Coronary artery (tissue), 2 donors: ENCODE data around the gene TGFB1I1.
"Not testable (repeated sequence)": the region's sequence is repeated elsewhere in the genome, so short reads cannot be mapped to it uniquely, and the experiment has no call there.

Source experiments
- DNase-seq: peaks from one replicate; pipeline ENCODE4 v3.0.0-alpha.2; 2017; ENCODE audit warnings: low spot score
- H3K27ac ChIP-seq, 2 donors: fragments of 200-600 bp; sonication (generic); one replicate each; pipeline ENCODE4 v1.5.1; 2016 to 2019
- H3K4me3 ChIP-seq: fragments of 200-600 bp; sonication (generic); 2 replicates; pipeline ENCODE4 v1.5.1; 2016; ENCODE audit warnings: mild to moderate bottlenecking, moderate library complexity
- TF ChIP-seq, protein P1 (sequence below): fragments of 200-600 bp; sonication (generic); IDR thresholded peaks from one replicate; pipeline ENCODE4 v1.5.1; 2019; ENCODE audit warnings: antibody characterized with exemption

The TGFB1I1 gene

DNA sequence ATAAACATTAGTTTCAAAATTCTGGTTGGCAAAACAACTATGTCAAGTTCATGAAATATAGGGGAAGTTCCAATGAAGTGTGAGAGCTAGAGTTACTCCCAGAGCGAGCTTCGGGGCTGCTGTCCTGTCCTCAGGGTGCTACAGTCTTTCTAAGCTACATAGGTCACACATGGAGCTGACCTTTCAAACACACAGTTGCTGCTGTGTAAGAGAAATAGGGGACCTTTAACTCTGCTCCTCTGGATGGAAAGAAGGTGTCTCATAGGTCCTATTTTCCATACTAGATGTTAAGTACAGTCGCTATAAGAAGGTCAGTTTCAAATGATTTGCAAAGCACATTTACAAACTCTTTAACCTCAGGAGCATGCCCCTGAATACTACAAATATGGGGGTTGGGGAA lies 49.4 kb downstream of the TGFB1I1 start:
- DNase-seq, result no peak
- Histone ChIP-seq H3K27ac (no peak overlapping the region), H3K4me3 (no peak overlapping the region)
- TF ChIP-seq, protein P1, sequence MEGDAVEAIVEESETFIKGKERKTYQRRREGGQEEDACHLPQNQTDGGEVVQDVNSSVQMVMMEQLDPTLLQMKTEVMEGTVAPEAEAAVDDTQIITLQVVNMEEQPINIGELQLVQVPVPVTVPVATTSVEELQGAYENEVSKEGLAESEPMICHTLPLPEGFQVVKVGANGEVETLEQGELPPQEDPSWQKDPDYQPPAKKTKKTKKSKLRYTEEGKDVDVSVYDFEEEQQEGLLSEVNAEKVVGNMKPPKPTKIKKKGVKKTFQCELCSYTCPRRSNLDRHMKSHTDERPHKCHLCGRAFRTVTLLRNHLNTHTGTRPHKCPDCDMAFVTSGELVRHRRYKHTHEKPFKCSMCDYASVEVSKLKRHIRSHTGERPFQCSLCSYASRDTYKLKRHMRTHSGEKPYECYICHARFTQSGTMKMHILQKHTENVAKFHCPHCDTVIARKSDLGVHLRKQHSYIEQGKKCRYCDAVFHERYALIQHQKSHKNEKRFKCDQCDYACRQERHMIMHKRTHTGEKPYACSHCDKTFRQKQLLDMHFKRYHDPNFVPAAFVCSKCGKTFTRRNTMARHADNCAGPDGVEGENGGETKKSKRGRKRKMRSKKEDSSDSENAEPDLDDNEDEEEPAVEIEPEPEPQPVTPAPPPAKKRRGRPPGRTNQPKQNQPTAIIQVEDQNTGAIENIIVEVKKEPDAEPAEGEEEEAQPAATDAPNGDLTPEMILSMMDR, result no peak

DNA sequence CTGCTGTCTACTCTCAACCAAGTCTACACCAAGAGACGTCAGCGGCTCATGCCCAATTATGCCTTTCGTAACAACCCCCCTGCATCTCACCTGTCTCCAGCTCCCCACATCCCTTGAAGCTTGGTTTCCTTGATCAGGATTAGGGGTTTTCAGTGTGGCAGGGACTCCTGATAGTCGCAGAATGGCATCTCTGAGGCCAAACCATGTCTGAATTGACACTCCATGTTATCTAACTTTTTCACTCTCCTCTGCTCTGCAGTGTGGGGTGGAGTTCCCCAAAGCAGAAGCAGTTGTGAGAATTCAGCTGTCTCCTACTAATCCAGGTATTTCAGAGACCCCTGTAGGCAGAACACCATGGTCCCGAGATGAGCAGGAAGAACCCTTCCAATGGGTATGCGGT lies 50.1 kb downstream of the TGFB1I1 start:
- no peak overlapping the region for H3K27ac ChIP-seq
- TF ChIP-seq, protein P1, result no peak

DNA sequence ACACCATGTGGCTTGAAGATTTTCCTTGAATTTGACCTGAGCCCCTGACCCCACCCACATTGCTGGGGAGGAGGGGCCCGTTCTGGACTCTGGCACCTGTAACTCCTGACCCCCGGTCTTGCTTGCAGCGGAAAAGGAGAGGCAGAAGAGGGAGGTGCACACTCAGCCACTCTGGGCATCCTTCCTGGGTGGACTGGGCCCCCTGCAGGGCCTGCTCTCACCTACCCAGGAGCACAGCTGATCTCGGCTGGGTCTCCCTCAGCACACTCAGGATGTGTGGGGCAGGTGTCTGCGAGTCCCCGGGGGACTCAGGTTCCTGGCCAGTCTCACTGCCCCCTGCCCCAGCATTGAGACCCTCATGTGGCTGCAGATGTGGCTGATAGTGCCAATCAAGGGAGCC lies 51.8 kb downstream of the TGFB1I1 start:
- not testable (repeated sequence) for DNase-seq, H3K27ac ChIP-seq, H3K4me3 ChIP-seq

More for the DNA sequence above, 50.1 kb downstream of the TGFB1I1 start:
- no peak for DNase-seq
- H3K4me3 ChIP-seq, result no peak overlapping the region

DNA sequence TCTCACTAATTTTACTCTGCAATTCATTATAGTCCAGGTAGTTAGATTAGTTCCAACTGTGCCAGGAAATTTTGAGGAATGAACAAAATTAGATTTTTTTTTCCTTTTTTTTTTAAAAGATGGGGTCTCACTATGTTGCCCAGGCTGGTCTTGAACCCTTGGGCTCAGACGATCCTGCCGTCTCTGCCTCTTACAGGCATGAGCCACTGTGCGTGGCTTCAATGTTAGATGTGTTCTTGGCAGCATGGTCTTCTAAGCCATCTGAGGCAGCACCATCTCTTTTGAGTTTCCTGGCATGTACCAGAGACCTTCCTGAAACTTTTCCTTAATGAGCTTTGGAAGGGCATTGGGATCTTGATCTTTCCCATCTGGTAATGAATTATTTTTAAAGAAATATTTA lies 53.2 kb downstream of the TGFB1I1 start:
- Histone ChIP-seq H3K4me3 (no peak overlapping the region), H3K27ac (no peak overlapping the region)
- no peak for DNase-seq
- TF ChIP-seq, protein P1, result no peak
